A549 treated with CpdA at 1 μM for 4 hours (cell line): ENCODE measurements around the gene VTA1. TPM values are rescaled to one million over a fixed set of nuclear protein-coding genes. Genes with fewer than 3 reads are reported as not detected.

Experiments used
- total RNA-seq: library from RNA; stranded (reverse); fragments of 200-300 nt; extraction: Qiagen RNA extraction; gene quantifications from 5 replicates; pipeline ENCODE4 v1.2.3, GENCODE V29; 2022; ENCODE audit warnings: low read depth

Gene VTA1
- 41.6 to 47.8 TPM (median 43.0 TPM) in 5 replicates for total RNA-seq

DNA sequence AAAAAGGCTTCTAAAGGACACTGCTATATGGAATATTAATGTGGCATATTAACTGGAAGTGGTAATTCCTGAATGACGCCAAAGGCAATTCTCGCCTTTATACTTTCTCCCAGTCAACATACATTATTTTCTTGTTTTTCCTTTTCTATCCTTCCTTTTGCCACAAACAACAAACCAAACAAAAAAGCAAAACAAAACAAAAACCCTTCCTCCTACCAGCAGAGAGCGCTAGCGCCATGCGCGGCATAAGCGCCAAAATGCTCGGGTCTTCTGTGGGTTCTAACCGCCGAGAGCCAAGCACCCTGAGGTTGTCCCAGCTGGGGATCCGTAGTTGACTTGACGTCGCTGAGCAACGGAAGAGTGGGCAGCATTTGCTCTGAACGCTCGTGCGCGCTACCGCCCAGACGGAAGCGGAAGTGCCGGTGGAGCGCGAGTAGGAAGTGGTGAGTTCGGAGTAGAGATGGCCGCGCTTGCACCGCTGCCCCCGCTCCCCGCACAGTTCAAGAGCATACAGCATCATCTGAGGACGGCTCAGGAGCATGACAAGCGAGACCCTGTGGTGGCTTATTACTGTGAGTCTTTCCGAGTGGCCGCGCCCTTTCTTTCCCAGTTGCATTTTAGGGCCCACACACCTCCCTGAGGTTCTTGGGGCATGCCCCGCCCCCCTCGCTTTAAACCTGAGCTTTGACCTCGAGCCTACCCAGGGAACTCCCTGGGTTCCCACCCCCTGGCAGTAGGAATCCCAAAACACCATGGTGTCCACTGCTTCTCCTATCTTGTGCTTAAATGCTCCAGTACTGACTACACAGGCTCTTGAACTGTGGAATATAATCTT lies at the start of gene VTA1, which contains the start of gene NMBR:
Gene VTA1 (plus strand): TSS at position 436 of the 835 bp plus-strand sequence. CDS start 25 bp downstream, at position 461.
Gene NMBR (minus strand): TSS at position 295 of the 835 bp plus-strand sequence. CDS start 58,464 bp downstream, outside the sequence.

DNA sequence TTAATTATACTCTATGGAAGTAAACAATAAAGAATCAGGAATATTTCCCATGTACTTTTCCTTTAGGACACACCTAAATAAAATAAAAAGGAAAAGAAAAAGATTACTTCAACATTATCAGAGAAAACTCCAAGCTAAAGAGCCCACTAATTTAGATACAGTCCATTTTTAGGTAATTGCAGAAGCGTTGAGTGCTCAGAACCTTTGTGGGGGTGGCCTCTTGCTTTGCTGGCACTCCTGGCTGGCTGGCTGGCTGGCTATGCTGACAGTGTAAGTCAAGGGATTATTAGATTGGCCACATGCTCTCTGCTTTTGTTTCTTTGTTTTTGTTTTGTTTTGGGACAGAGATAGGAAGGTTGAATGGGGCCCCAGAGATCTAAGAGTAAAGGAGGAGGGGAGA lies 14.4 kb upstream of the VTA1 start, which contains the start of gene GJE1:
Gene GJE1 (plus strand): TSS at position 301 of the 400 bp plus-strand sequence. CDS start 234 bp downstream, outside the sequence.

Other genes with a start within 250 kb of the VTA1 start
- not detected in 5 replicates for gene GJE1, start 14.3 kb upstream of the VTA1 start, total RNA-seq
- gene NMBR, start 141 bp upstream of the VTA1 start, total RNA-seq: not detected in 5 replicates
- 38.4 to 54.0 TPM (median 50.2 TPM) in 5 replicates for gene ADGRG6, start 154.7 kb downstream of the VTA1 start, total RNA-seq